Central memory CD8-positive, alpha-beta T cell (primary cell): Measurements from ENCODE around the gene EPB41L4B.
"Not testable (repeated sequence)": the region's sequence is repeated elsewhere in the genome, so short reads cannot be mapped to it uniquely, and the experiment has no call there.

Experiments
- ATAC-seq: fragments of 150-1000 bp; cut with Tn5 transposase; replicated peaks from 2 replicates; pipeline ENCODE4 v1.10.0; 2022; ENCODE audit warnings: mild to moderate bottlenecking, moderate FRiP score, moderate number of reproducible peaks; ENCODE audit not compliant: poor library complexity, severe bottlenecking; ENCODE audit errors: extremely low read depth
- DNase-seq, 2 donors: peaks; one replicate each; pipeline ENCODE4 v3.0.0; 2021; ENCODE audit warnings: low spot score in 2 of 2
- H3K27ac Mint-ChIP-seq: one replicate; pipeline ENCODE4 v1.8.0; 2022; ENCODE audit warnings: low read depth, mild to moderate bottlenecking, moderate library complexity, mixed read lengths
- H3K27me3 Mint-ChIP-seq: one replicate; pipeline ENCODE4 v1.8.0; 2022; ENCODE audit warnings: mixed read lengths
- H3K36me3 Mint-ChIP-seq: one replicate; pipeline ENCODE4 v1.8.0; 2022; ENCODE audit warnings: mild to moderate bottlenecking, moderate library complexity, mixed read lengths; ENCODE audit not compliant: insufficient read depth
- H3K4me1 Mint-ChIP-seq: one replicate; pipeline ENCODE4 v1.8.0; 2022; ENCODE audit warnings: mixed read lengths
- H3K4me3 Mint-ChIP-seq: one replicate; pipeline ENCODE4 v1.8.0; 2022; ENCODE audit warnings: mild to moderate bottlenecking, moderate library complexity, mixed read lengths
- H3K9me3 Mint-ChIP-seq: one replicate; pipeline ENCODE4 v1.8.0; 2022; ENCODE audit warnings: mixed read lengths

The EPB41L4B gene

DNA sequence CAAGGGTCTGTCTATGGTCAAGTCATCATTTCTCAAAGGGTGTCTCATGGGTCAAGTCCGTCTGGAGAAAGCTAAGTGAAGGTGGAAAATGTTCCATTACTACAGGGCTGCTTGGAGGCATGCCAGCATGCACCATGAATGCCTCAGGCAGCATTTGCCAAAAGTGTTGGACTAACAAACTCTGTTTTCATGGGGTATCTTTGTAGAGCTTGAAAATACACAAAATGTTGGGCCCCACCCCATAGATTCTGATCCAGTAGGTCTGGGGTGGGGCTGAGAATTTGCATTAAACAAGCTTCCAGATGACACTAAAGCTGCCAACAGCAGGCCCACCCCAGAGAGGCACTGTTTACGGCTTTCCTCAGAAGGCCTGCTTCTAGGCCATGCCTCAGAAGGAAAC lies 78.8 kb downstream of the EPB41L4B start:
- Mint-ChIP-seq H3K9me3 (no peaks in the 10 kb centered on the region), H3K27me3 (peaks cover 73% of the 10 kb centered on the region), H3K27ac (no peak overlapping the region), H3K36me3 (no peaks in the 10 kb centered on the region), H3K4me1 (no peaks in the 10 kb centered on the region), H3K4me3 (no peak overlapping the region)
- ATAC-seq = no peak
- no peak for DNase-seq

DNA sequence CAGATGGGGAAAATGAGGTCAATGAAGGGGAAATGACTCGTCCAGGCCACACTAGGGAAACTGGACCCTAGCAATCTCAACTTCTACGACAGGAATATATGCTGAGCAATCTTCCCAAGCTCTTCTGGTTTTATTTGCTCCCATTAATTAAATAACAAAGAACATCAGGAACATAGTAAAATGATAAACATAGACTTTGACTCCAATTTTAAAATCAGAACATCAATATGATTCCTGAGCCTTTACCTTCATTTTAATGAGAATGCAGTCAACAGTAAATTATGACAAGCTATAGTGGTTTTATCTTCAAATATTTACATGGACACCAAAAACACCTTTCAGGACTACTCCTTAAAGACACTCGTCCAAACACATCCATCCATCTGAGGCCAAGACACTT lies 79.7 kb downstream of the EPB41L4B start:
- H3K4me3 Mint-ChIP-seq = no peak overlapping the region
- H3K27me3 Mint-ChIP-seq = peaks cover 74% of the 10 kb centered on the region
- no peaks in the 10 kb centered on the region for H3K4me1 Mint-ChIP-seq
- H3K9me3 Mint-ChIP-seq = no peaks in the 10 kb centered on the region
- H3K36me3 Mint-ChIP-seq = peaks cover 1% of the 10 kb centered on the region
- H3K27ac Mint-ChIP-seq = no peak overlapping the region
- ATAC-seq (no peak), DNase-seq (no peak)

DNA sequence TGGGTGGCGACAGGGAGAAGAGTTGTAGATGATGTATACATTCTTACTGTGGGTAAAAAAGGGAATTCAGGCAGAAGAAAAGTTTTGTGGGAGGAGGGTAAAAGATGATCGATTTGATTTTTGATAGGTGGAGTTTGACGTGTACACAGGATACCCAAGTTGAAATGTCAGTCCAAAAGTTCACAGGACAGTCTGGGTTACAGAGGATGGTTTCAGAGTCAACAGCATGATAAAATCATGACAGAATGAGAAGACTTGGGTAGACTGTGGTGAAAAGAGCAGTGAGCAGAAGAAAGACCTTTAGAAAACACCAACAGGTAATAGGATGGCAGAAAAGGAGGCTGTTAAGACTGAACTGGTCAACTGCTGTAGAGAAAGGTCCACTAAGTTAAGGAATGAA lies 81.6 kb downstream of the EPB41L4B start:
- DNase-seq (no peak), ATAC-seq (no peak)
- no peak overlapping the region for H3K27ac Mint-ChIP-seq
- peaks cover 1% of the 10 kb centered on the region for H3K36me3 Mint-ChIP-seq
- H3K9me3 Mint-ChIP-seq = no peaks in the 10 kb centered on the region
- H3K27me3 Mint-ChIP-seq = peaks cover 55% of the 10 kb centered on the region
- H3K4me3 Mint-ChIP-seq = no peak overlapping the region
- no peaks in the 10 kb centered on the region for H3K4me1 Mint-ChIP-seq

DNA sequence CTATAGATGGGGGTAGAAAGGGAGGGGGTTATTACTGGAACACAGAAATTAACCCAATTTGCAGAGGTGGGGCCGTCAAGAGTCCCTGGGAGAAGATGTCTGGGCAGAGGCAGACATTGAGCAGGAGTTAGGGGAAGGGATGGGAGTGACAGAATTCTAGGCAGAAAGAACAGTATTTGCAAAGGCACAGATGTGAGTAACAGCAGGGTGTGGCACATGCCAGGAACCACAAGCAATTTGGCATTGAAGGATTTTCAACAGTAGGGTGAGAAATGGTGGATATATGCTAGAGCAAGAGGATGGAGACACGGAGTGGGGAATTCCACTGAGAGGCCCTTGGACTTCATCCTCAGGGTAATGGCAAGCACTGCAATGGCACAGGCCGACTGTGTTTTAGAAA lies 82.2 kb downstream of the EPB41L4B start:
- Mint-ChIP-seq H3K27ac (no peak overlapping the region), H3K9me3 (no peaks in the 10 kb centered on the region), H3K36me3 (peaks cover 1% of the 10 kb centered on the region), H3K4me1 (no peaks in the 10 kb centered on the region), H3K27me3 (peaks cover 55% of the 10 kb centered on the region), H3K4me3 (no peak overlapping the region)
- ATAC-seq (no peak), DNase-seq (no peak)

DNA sequence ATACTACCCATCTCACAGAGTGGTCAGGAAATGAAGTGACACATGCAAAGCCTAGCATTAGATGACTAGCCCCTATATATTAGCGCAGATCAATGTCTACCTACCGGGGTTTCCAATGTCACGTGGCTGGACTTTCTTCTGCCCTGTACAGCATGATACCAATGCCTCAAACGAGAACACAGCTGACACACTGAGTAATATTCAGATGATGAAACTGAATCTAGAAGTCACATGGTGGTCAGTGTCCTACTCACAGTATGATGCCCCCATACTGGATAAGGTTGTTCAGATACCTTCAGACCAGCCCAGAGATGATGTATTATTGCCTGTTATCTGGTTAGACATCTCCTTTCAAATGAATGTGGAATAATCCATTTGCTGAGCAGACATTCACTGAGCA lies 82.7 kb downstream of the EPB41L4B start:
- Mint-ChIP-seq H3K27me3 (peaks cover 52% of the 10 kb centered on the region), H3K9me3 (no peaks in the 10 kb centered on the region), H3K36me3 (peaks cover 1% of the 10 kb centered on the region), H3K4me3 (no peak overlapping the region), H3K27ac (no peak overlapping the region), H3K4me1 (no peaks in the 10 kb centered on the region)
- no peak for DNase-seq
- no peak for ATAC-seq

DNA sequence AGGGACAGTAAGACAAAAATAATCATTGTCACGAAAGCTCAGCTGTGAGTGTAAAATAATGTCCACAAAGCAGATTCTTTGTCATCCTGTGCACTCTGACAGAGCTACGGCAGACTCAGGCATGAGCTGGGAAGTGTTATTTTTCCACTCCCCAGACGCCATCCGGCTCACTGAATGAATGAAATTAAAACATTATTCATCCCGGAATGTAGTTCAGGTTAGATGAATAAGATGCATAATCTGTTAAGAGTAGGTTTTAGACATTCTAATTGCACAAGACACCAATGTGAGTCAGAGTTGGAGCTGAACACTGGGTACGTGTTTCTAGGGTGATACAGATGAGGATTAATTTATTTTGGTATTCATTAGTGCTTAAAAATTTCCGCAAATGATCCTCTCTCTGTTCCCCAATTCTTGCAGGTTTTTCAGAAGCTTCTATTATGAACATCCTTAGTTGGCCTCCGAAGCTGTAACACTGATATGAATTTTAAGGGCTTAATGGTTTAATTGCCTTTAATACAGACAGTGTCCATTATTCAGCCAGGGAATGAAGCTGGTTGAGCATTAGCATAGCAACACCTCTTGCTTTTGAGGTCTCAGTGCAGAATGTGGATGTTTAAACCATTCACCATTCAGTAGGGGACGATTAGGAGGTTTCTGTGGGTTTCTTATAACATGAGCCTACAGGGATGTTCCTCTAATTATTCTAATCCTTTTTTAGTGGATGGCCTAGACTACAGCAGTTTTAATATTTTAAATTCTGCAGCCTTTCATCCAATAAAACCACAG lies 88.2 kb downstream of the EPB41L4B start:
- H3K36me3 Mint-ChIP-seq = peaks cover 1% of the 10 kb centered on the region
- no peak overlapping the region for H3K27ac Mint-ChIP-seq
- H3K4me1 Mint-ChIP-seq = no peaks in the 10 kb centered on the region
- H3K9me3 Mint-ChIP-seq = no peaks in the 10 kb centered on the region
- H3K4me3 Mint-ChIP-seq = no peak overlapping the region
- H3K27me3 Mint-ChIP-seq = peaks cover 42% of the 10 kb centered on the region
- DNase-seq = no peak
- no peak for ATAC-seq

DNA sequence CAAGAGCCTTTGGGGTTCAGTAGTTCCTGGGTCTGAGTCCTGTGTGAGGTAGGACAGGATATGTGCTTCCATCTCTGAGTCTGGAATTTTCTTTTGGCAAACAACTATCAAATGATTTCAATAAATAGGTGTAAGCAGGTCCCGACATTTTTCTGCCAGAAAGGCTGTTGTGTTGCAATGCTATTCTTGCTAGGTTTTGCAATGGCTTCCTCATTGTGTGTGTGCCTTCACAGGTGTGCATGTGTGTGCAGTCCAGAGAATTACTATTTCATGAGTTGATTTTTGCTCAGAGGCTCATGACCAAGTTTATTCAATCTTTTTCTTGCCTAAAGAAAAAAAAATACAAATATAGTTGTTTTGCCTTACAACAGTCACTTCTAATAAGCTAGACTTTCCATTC lies 89.3 kb downstream of the EPB41L4B start:
- no peak for DNase-seq
- Mint-ChIP-seq H3K9me3 (no peaks in the 10 kb centered on the region), H3K27me3 (peaks cover 42% of the 10 kb centered on the region), H3K27ac (no peak overlapping the region), H3K4me1 (no peaks in the 10 kb centered on the region), H3K36me3 (no peaks in the 10 kb centered on the region), H3K4me3 (no peak overlapping the region)
- no peak for ATAC-seq

DNA sequence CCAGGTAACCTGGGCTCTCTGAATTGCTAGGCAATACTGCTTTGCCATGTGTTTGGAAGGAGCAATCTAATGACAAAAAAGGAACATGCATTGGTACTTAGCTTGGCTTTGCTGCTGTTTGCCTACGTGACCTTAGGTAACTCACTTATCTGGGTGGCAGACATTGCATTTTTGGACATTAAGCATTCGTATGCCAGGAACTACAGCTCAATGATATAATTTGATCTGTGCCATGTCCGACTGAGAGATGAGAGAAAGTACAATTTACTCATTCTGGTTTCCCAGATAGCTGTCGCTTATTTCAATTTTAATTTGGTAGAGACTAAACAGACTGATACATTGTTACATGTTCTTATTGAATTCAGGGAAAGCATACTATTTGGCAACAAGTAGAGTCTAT lies 90.6 kb downstream of the EPB41L4B start:
- Mint-ChIP-seq H3K4me1 (no peaks in the 10 kb centered on the region), H3K9me3 (no peaks in the 10 kb centered on the region), H3K4me3 (no peak overlapping the region), H3K27ac (no peak overlapping the region), H3K36me3 (no peaks in the 10 kb centered on the region), H3K27me3 (peaks cover 48% of the 10 kb centered on the region)
- no peak for ATAC-seq
- no peak for DNase-seq

DNA sequence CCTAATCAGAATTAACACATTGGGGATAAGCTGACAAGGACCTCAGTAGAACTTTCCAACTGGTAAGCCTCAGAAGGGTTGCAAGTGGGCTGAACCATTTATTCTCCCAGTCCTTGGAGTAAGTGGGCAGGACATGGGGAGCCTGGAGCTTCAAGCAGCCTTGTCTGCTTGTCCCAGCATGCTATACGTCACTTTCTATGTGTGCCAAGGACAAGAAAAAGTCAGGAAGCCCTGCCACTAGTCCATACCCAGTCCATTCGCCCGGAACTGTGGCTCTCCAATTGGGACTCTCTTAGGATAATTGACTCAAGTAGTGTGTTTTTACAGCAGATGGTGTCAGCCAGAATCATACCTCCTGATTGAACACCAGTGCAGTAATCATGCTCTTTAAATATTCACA lies 91.2 kb downstream of the EPB41L4B start:
- DNase-seq (no peak), ATAC-seq (no peak)
- Mint-ChIP-seq H3K9me3 (no peaks in the 10 kb centered on the region), H3K36me3 (no peaks in the 10 kb centered on the region), H3K4me3 (no peak overlapping the region), H3K27ac (no peak overlapping the region), H3K27me3 (peaks cover 53% of the 10 kb centered on the region), H3K4me1 (no peaks in the 10 kb centered on the region)

DNA sequence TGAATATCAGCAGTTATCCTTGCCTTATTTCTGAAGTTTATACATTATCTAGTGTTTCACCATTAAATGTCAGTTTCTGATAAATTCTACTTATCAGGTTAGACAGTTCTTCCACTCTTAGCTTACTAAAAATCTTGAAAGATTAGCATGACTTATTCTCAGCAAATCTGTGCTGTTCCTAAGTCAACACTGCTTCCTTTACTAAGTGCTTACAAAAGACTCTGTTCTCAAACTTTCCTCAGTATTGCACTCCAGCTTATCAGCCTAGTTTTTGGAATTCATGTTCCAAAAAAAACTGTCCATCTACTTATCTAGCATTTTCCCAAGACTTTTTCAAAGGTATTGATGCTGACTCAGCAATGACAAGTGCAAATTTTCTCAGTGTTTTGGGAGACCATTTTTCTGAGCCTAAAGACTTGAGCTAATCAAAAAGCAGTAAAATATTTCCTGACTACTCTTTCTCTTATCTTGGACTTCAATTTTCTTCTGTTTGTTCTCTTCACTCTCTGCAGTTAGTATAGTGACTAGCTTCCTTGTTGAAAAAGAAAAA lies 92.7 kb downstream of the EPB41L4B start:
- Mint-ChIP-seq H3K27ac (no peak overlapping the region), H3K27me3 (peaks cover 45% of the 10 kb centered on the region), H3K4me3 (no peak overlapping the region), H3K4me1 (no peaks in the 10 kb centered on the region), H3K9me3 (no peaks in the 10 kb centered on the region), H3K36me3 (no peaks in the 10 kb centered on the region)
- DNase-seq = no peak
- no peak for ATAC-seq

DNA sequence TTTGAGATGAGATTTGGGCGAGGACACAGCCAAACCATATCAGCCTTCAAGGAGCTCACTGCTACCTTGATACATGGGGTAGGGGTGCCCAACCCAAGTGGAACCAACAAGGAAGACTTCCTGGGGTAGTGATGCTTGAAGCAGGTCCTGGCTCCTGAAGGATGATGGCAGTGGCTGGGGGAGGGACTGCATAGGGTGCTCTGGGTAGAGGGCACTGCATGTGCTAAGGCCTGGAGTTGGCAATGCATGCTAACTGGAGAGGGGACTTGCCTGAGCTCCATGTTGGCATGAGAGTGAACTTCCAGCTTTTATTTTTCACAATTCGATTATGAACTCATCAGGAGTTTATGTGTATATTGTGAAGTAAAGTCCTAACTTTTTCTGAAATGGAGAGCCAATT lies 95.2 kb downstream of the EPB41L4B start:
- no peaks in the 10 kb centered on the region for H3K36me3 Mint-ChIP-seq
- H3K27me3 Mint-ChIP-seq = peaks cover 62% of the 10 kb centered on the region
- no peak for DNase-seq
- no peaks in the 10 kb centered on the region for H3K9me3 Mint-ChIP-seq
- no peaks in the 10 kb centered on the region for H3K4me1 Mint-ChIP-seq
- no peak overlapping the region for H3K27ac Mint-ChIP-seq
- no peak overlapping the region for H3K4me3 Mint-ChIP-seq
- ATAC-seq = no peak

DNA sequence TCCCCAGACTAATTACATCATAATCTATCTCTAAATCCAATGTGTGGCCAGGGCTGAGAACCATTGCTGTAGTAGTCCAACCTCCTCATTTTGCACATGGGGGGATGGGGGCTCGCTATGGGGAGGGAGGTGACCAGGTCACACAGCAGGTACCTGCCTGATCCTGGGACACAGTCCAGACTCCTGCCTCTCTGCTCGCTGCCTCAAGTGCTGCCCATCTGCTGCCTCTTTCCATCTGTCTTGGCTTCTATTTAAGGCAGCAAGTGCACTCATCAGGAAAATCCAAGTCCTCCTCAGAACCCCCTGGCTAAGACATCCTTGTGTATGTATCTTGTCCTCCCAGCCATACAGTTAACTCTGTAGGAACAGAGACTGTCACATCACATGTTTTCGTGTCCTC lies 96.1 kb downstream of the EPB41L4B start:
- H3K27me3 Mint-ChIP-seq = peaks cover 71% of the 10 kb centered on the region
- ATAC-seq (no peak), DNase-seq (no peak)
- no peaks in the 10 kb centered on the region for H3K4me1 Mint-ChIP-seq
- no peaks in the 10 kb centered on the region for H3K9me3 Mint-ChIP-seq
- H3K36me3 Mint-ChIP-seq = no peaks in the 10 kb centered on the region
- no peak overlapping the region for H3K27ac Mint-ChIP-seq
- H3K4me3 Mint-ChIP-seq = no peak overlapping the region

DNA sequence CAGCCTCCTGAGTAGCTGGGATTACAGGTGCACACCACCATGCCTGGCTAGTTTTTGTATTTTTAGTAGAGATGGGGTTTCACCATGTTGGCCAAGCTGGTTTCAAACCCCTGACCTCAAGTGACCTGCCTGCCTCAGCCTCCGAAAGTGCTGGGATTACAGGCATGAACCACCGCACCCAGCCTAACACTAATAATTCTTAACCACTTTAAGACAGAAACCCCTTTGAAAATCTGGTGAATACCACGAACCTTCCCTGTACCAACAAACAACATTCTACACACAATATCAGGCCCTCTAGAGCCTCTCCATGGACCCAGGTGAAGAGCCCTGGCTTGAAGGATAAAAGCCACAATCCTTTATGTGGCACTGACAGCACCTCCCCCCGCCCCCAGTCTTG lies 102.6 kb downstream of the EPB41L4B start:
- H3K4me1 Mint-ChIP-seq, ATAC-seq, H3K9me3 Mint-ChIP-seq: not testable (repeated sequence)

More for the DNA sequence above, 102.6 kb downstream of the EPB41L4B start:
- H3K4me3 Mint-ChIP-seq, DNase-seq, H3K27ac Mint-ChIP-seq, H3K36me3 Mint-ChIP-seq: not testable (repeated sequence)
- peaks cover 48% of the 10 kb centered on the region for H3K27me3 Mint-ChIP-seq
